Progenitor cell of endocrine pancreas (in vitro differentiated cells): ENCODE results near the gene ZNF169. TPM values are rescaled to one million over a fixed set of nuclear protein-coding genes. Genes with fewer than 3 reads are reported as not detected.

Experiments
- DNase-seq: peaks from one replicate; pipeline ENCODE4 v3.0.0; 2021; ENCODE audit warnings: low spot score; ENCODE audit not compliant: unreplicated experiment
- H3K27ac Mint-ChIP-seq: 2 replicates; pipeline ENCODE4 v1.8.0; 2021; ENCODE audit warnings: mild to moderate bottlenecking, moderate library complexity, mixed read lengths
- H3K27me3 Mint-ChIP-seq: 2 replicates; pipeline ENCODE4 v1.8.0; 2021; ENCODE audit warnings: mixed read lengths
- H3K36me3 Mint-ChIP-seq: 2 replicates; pipeline ENCODE4 v1.8.0; 2022; ENCODE audit warnings: mixed read lengths; ENCODE audit not compliant: insufficient read depth
- H3K4me1 Mint-ChIP-seq: 2 replicates; pipeline ENCODE4 v1.8.0; 2021; ENCODE audit warnings: low read depth, mixed read lengths
- H3K4me3 Mint-ChIP-seq: 2 replicates; pipeline ENCODE4 v1.8.0; 2021; ENCODE audit warnings: low read depth, mild to moderate bottlenecking, moderate library complexity, mixed read lengths
- H3K9me3 Mint-ChIP-seq: 2 replicates; pipeline ENCODE4 v1.8.0; 2021; ENCODE audit warnings: low read depth, mixed read lengths
- CTCF ChIP-seq: fragments of 200-600 bp; sonication (generic); IDR thresholded peaks from one replicate; pipeline ENCODE4 v1.5.0; 2021; ENCODE audit warnings: antibody characterized with exemption, mild to moderate bottlenecking; ENCODE audit not compliant: unreplicated experiment
- total RNA-seq: library from RNA; stranded (reverse); gene quantifications from 2 replicates; pipeline ENCODE4 v1.2.1, GENCODE V29; 2021

Gene ZNF169
- total RNA-seq, 1 donor from 2014 or later: 10.6 TPM

DNA sequence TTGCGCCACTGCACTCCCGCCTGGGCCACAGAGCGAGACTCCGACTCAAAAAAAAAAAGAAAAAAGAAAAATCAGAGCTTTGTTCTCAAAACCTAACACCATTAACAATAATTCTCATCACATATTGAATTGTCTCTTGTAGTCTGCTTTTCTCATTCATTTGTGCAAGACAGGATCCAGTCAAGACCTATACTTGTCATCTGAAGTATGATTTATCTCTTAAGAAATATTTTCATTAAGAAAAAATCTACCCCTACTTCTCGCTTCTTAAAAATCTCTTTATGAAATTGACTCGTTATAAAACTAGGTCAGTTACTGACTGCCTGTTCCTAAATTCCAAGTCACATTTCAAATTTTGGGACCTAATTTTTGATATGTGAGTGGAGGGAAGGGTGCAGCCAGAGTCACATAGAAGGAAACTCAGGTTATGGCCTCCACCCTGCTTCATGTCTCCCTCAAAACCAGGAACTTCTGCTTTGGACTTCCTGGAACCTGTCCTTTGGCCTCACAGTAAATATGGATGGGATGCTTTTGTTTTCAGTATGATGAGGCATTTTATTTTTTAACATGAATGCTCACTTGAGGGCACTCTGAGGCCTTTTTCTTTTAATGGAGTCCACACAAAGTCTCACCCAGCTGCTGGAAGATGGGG lies 18.9 kb downstream of the ZNF169 start:
- Mint-ChIP-seq H3K9me3 (peaks cover 26% of the 10 kb centered on the region), H3K36me3 (peaks cover 61% of the 10 kb centered on the region), H3K4me3 (no peak overlapping the region), H3K27me3 (no peaks in the 10 kb centered on the region), H3K27ac (no peak overlapping the region), H3K4me1 (no peaks in the 10 kb centered on the region)
- TF ChIP-seq CTCF: no peak
- DNase-seq: no peak

GRCh38 chr9:94280409-94280989 lies 21.4 kb downstream of the ZNF169 start:
- H3K36me3 Mint-ChIP-seq: peaks cover 53% of the 10 kb centered on the region
- H3K27me3 Mint-ChIP-seq: no peaks in the 10 kb centered on the region

GRCh38 chr9:94281101-94281500 lies 22.0 kb downstream of the ZNF169 start:
- no peak for DNase-seq
- Mint-ChIP-seq H3K9me3 (peaks cover 20% of the 10 kb centered on the region), H3K4me1 (no peaks in the 10 kb centered on the region), H3K36me3 (peaks cover 55% of the 10 kb centered on the region), H3K27ac (no peak overlapping the region), H3K4me3 (no peak overlapping the region), H3K27me3 (no peaks in the 10 kb centered on the region)
- TF ChIP-seq CTCF: no peak

More at GRCh38 chr9:94280409-94280989, 21.4 kb downstream of the ZNF169 start:
- Mint-ChIP-seq H3K4me3 (no peak overlapping the region), H3K9me3 (peaks cover 21% of the 10 kb centered on the region), H3K4me1 (no peaks in the 10 kb centered on the region), H3K27ac (no peak overlapping the region)
- DNase-seq: no peak
- no peak for TF ChIP-seq CTCF

DNA sequence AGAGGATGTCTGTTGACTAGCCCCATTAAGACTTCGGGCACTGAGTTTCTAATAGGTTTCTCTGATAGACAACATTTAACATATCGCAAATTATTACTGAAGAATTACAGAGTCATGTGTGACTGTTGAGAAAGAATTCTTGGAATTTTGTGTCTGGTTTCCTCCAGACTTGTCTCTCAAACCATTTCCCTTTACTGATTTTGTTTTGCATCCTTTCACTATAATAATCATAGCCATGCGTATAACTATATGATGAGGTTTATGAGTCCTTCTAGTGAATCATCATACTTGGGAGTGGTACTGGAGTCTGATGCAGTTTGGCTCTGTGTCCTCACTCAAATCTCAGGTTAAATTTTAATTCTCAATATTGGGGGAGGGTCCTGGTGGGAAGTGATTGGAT lies 27.0 kb downstream of the ZNF169 start:
- DNase-seq: no peak
- Mint-ChIP-seq H3K27me3 (no peaks in the 10 kb centered on the region), H3K9me3 (peaks cover 4% of the 10 kb centered on the region), H3K4me3 (no peak overlapping the region), H3K4me1 (no peaks in the 10 kb centered on the region), H3K27ac (no peak overlapping the region), H3K36me3 (peaks cover 26% of the 10 kb centered on the region)
- no peak for TF ChIP-seq CTCF

DNA sequence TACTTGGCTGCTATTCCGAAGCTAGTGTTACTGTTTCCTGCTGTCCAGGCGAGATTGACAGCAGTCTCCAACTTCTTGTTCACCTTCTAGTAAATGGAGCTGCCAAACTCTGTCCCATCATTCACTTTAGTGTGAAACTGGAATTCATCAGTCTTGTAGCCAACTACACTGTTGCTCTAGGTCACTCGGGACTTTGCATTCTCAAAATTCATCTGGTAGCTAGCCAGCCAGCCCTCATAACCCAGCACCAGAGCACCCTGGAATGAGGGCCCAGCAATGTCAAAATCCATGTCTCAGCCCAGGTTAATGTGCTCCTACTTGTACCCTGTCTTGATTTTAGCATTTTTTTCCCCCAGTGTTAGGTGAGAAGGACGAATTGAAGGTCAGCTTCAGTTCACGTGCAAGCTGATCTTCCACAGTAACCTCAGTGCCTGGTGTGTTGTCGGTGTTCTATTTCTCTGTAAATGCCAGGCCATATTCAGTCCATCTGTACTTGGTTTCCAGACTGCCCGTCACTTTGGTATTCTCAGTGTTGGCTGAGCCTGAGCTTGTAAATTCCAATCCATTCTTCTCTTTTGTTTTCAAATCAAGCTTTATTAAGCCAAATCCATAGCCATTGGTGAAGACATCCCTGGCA lies 28.9 kb downstream of the ZNF169 start:
- Mint-ChIP-seq H3K27ac (no peak overlapping the region), H3K27me3 (no peaks in the 10 kb centered on the region), H3K36me3 (peaks cover 26% of the 10 kb centered on the region), H3K4me3 (no peak overlapping the region), H3K9me3 (peaks cover 10% of the 10 kb centered on the region), H3K4me1 (no peaks in the 10 kb centered on the region)
- TF ChIP-seq CTCF: no peak
- no peak for DNase-seq
